ENCODE data around the gene GGNBP2.

The GGNBP2 gene

DNA sequence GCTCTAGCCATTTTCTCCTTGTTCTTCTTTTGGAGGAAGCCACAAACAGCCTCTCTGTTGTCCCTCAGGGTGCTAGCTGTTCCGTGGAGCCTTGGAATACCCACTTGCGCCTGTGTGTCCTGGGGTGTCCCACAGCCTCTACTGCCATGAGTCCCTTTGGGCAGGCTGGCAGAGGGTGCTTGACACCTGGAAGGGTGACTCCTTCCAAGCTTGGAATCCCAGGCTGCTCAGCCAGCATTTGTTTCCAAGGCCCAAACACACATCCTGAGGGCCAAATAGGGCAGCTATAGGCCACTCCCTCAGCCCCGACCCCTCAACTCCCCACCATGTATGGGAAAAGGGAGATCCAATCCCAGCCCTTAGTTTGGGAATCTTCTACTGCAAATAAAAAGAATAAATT lies 43.4 kb upstream of the GGNBP2 start:
- Histone ChIP-seq H3K9me3 (ENCODE audit: control insufficient read depth, insufficient read depth, low read length) (no peaks in the 10 kb centered on the region), H3F3A (ENCODE audit: control insufficient read depth, insufficient read depth) (0 out of 2 replicates have a peak, but pooled peaks cover 2% of the 10 kb centered on the region), H3K79me2 (ENCODE audit: control insufficient read depth, low read length) (no peaks in the 10 kb centered on the region), H4K20me1 (ENCODE audit: control insufficient read depth, insufficient read depth, low read depth, low read length) (no peaks in the 10 kb centered on the region), H3K27me3 (ENCODE audit: control insufficient read depth, low read length) (no peaks in the 10 kb centered on the region), H3K27ac (ENCODE audit: low read depth, low read length) (no peak overlapping the region), H3K4me1 (ENCODE audit: control insufficient read depth, low read length) (no peaks in the 10 kb centered on the region), H3K4me2 (ENCODE audit: low read length) (no peak overlapping the region), H3K9me2 (replicated peaks; ENCODE audit: control insufficient read depth, low read length) (no peaks in the 10 kb centered on the region), H3K36me3 (ENCODE audit: control insufficient read depth, low read length) (peaks cover 74% of the 10 kb centered on the region), H3K4me3 (ENCODE audit: low read length) (no peak overlapping the region)
- TF ChIP-seq, protein P1, sequence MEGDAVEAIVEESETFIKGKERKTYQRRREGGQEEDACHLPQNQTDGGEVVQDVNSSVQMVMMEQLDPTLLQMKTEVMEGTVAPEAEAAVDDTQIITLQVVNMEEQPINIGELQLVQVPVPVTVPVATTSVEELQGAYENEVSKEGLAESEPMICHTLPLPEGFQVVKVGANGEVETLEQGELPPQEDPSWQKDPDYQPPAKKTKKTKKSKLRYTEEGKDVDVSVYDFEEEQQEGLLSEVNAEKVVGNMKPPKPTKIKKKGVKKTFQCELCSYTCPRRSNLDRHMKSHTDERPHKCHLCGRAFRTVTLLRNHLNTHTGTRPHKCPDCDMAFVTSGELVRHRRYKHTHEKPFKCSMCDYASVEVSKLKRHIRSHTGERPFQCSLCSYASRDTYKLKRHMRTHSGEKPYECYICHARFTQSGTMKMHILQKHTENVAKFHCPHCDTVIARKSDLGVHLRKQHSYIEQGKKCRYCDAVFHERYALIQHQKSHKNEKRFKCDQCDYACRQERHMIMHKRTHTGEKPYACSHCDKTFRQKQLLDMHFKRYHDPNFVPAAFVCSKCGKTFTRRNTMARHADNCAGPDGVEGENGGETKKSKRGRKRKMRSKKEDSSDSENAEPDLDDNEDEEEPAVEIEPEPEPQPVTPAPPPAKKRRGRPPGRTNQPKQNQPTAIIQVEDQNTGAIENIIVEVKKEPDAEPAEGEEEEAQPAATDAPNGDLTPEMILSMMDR (IDR thresholded peaks at IDR 0.05; ENCODE audit: low read depth, low read length, poor library complexity, severe bottlenecking) = no peak
- TF ChIP-seq EZH2phosphoT487 (IDR thresholded peaks at IDR 0.05; ENCODE audit: borderline replicate concordance, low read length) = no peak

DNA sequence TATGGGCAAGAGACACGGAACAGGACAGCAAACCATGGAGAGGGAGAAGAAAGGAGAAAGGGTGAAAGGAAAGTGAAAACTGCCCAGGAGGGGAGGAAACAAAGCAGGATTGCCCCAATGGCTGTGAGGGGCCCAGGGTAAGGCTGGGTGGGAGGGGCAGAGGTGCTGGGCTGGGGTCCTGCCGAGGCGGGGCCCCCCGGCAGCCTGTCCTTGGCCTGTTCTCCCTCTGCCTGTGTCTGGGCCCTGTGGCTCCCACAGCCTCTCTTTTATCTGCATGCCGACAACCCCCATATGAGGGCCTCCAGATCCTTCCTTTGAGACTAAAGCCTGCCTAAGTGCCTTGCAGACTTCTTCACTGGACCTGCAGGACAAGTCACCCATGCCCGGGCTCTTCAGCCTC lies 42.8 kb upstream of the GGNBP2 start:
- Histone ChIP-seq H3K36me3 (ENCODE audit: control insufficient read depth, low read length) (peaks cover 75% of the 10 kb centered on the region), H3K79me2 (ENCODE audit: control insufficient read depth, low read length) (no peaks in the 10 kb centered on the region), H3F3A (ENCODE audit: control insufficient read depth, insufficient read depth) (0 out of 2 replicates have a peak, but pooled peaks cover 2% of the 10 kb centered on the region), H3K9me3 (ENCODE audit: control insufficient read depth, insufficient read depth, low read length) (no peaks in the 10 kb centered on the region), H3K4me2 (ENCODE audit: low read length) (no peak overlapping the region), H3K27me3 (ENCODE audit: control insufficient read depth, low read length) (no peaks in the 10 kb centered on the region), H4K20me1 (ENCODE audit: control insufficient read depth, insufficient read depth, low read depth, low read length) (no peaks in the 10 kb centered on the region), H3K9me2 (replicated peaks; ENCODE audit: control insufficient read depth, low read length) (no peaks in the 10 kb centered on the region), H3K4me1 (ENCODE audit: control insufficient read depth, low read length) (no peaks in the 10 kb centered on the region), H3K4me3 (ENCODE audit: low read length) (no peak overlapping the region), H3K27ac (ENCODE audit: low read depth, low read length) (no peak overlapping the region)
- TF ChIP-seq, protein P1 (IDR thresholded peaks at IDR 0.05; ENCODE audit: low read depth, low read length, poor library complexity, severe bottlenecking) = no peak
- no peak for TF ChIP-seq EZH2phosphoT487 (IDR thresholded peaks at IDR 0.05; ENCODE audit: borderline replicate concordance, low read length)

DNA sequence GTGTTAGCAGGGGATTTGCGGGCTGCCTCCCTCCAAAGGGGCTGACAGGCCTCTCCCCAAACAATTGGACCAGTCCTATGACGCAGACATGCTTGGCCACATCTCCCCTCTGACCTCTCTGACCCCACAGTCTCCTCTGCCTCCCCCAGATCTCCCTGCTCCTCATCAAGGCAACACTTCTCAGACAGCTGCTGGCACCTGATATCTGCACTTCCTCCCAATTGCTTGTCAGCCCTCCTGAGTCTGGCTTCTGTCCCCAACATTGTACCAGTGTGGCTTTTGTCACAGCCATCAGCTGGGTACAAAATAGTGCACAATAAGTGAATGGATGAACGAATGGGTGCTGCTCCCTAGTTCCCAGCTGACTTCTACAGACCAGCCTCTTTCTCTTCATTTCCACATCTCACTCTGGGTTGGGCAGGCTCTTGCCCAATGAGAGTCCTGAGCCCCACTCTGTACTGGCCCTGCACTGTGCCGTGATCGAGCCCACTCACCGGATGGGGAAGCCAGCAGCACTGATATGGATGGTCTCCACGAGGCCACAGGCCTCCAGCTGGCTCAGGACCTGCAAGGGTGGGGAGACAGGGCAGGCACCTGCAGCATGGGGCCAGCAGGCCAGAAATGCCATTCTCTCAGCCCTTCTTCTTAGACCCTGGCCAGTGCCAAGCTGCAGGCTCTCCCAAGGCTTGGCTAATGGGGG lies 41.1 kb upstream of the GGNBP2 start:
- peaks cover 81% of the 10 kb centered on the region for H3K36me3 ChIP-seq (ENCODE audit: control insufficient read depth, low read length)

More for the DNA sequence above, 41.1 kb upstream of the GGNBP2 start:
- Histone ChIP-seq H3K9me3 (ENCODE audit: control insufficient read depth, insufficient read depth, low read length) (no peaks in the 10 kb centered on the region), H3K27me3 (ENCODE audit: control insufficient read depth, low read length) (no peaks in the 10 kb centered on the region), H3K9me2 (replicated peaks; ENCODE audit: control insufficient read depth, low read length) (no peaks in the 10 kb centered on the region), H3K4me2 (ENCODE audit: low read length) (no peak overlapping the region), H3K27ac (ENCODE audit: low read depth, low read length) (no peak overlapping the region), H4K20me1 (ENCODE audit: control insufficient read depth, insufficient read depth, low read depth, low read length) (no peaks in the 10 kb centered on the region), H3F3A (ENCODE audit: control insufficient read depth, insufficient read depth) (0 out of 2 replicates have a peak, but pooled peaks cover 2% of the 10 kb centered on the region), H3K4me1 (ENCODE audit: control insufficient read depth, low read length) (no peaks in the 10 kb centered on the region), H3K4me3 (ENCODE audit: low read length) (no peak overlapping the region), H3K79me2 (ENCODE audit: control insufficient read depth, low read length) (no peaks in the 10 kb centered on the region)
- TF ChIP-seq EZH2phosphoT487 (IDR thresholded peaks at IDR 0.05; ENCODE audit: borderline replicate concordance, low read length) = no peak
- TF ChIP-seq, protein P1 (IDR thresholded peaks at IDR 0.05; ENCODE audit: low read depth, low read length, poor library complexity, severe bottlenecking) = no peak

All from DOHH2 (cell line).